ENCODE data around the gene CLCN1.
"Not testable (repeated sequence)": the region's sequence is repeated elsewhere in the genome, so short reads cannot be mapped to it uniquely, and the experiment has no call there.

The CLCN1 gene

DNA sequence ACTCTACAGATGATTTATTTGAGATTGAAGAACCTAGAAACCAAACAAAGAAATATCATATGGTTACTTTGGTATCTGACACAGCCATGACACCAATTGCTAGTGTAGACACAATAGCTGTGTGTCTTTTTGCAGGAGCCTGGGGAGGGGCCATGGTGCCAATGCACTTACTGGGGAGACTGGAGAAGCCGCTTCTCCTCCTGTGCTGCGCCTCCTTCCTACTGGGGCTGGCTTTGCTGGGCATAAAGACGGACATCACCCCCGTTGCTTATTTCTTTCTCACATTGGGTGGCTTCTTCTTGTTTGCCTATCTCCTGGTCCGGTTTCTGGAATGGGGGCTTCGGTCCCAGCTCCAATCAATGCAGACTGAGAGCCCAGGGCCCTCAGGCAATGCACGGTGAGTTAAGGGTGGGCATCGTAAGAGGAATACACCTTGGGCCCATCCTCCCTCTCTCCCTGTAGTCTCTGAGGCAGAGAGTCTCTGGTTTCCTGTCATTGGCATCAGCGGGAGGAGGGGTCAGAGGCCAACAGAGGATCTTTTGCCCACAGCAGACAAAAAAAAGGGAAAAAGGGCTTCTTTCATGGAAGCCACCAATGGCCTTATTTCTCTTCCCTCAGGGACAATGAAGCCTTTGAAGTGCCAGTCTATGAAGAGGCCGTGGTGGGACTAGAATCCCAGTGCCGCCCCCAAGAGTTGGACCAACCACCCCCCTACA, 29.9 kb upstream of the CLCN1 start:
- DNase-seq (ENCODE audit: low read depth): no peak
- TF ChIP-seq, protein P1, sequence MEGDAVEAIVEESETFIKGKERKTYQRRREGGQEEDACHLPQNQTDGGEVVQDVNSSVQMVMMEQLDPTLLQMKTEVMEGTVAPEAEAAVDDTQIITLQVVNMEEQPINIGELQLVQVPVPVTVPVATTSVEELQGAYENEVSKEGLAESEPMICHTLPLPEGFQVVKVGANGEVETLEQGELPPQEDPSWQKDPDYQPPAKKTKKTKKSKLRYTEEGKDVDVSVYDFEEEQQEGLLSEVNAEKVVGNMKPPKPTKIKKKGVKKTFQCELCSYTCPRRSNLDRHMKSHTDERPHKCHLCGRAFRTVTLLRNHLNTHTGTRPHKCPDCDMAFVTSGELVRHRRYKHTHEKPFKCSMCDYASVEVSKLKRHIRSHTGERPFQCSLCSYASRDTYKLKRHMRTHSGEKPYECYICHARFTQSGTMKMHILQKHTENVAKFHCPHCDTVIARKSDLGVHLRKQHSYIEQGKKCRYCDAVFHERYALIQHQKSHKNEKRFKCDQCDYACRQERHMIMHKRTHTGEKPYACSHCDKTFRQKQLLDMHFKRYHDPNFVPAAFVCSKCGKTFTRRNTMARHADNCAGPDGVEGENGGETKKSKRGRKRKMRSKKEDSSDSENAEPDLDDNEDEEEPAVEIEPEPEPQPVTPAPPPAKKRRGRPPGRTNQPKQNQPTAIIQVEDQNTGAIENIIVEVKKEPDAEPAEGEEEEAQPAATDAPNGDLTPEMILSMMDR (IDR thresholded peaks at IDR 0.05; ENCODE audit: control insufficient read depth, extremely low read depth, insufficient read depth): no peak
- no peak overlapping the region for H3K4me3 ChIP-seq (ENCODE audit: low read depth, low read length)

DNA sequence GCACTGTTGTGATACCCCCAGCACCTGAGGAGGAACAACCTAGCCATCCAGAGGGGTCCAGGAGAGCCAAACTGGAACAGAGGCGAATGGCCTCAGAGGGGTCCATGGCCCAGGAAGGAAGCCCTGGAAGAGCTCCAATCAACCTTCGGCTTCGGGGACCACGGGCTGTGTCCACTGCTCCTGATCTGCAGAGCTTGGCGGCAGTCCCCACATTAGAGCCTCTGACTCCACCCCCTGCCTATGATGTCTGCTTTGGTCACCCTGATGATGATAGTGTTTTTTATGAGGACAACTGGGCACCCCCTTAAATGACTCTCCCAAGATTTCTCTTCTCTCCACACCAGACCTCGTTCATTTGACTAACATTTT, 29.4 kb upstream of the CLCN1 start:
- TF ChIP-seq, protein P1 (IDR thresholded peaks at IDR 0.05; ENCODE audit: control insufficient read depth, extremely low read depth, insufficient read depth): no peak
- no peak for DNase-seq (ENCODE audit: low read depth)
- no peak overlapping the region for H3K4me3 ChIP-seq (ENCODE audit: low read depth, low read length)

DNA sequence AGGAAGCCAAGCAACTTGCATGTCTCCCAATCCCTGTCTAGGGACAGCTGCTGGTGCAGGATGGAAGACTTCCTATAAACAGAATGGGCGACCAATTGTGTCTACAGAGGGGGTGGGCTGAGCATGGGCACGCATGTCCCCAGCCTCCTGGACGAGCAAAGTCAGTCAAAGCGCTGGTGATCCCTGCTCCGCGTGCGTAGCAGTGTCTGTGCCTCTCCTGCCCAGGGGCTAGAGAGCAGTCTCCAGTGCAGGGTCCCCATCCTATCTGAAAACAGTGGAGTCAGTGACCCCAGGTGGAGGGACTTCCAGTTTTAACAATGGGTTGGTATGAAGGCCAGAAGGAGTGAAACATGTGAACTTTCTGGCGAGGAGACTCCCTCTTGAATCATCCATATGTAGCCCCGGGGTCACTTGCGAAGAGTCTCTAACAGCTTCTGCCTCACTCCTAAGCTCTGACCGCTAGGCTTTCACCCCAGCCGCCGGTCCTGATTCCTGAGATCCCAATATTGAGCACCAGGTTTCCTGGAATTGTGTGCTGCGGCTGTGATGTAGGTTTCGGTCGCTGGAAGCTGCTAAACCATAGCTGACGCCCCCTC, 28.5 kb upstream of the CLCN1 start:
- DNase-seq (ENCODE audit: low read depth): no peak
- TF ChIP-seq, protein P1 (IDR thresholded peaks at IDR 0.05; ENCODE audit: control insufficient read depth, extremely low read depth, insufficient read depth): no peak
- H3K4me3 ChIP-seq (ENCODE audit: low read depth, low read length): peak overlapping the region; percentile 80

DNA sequence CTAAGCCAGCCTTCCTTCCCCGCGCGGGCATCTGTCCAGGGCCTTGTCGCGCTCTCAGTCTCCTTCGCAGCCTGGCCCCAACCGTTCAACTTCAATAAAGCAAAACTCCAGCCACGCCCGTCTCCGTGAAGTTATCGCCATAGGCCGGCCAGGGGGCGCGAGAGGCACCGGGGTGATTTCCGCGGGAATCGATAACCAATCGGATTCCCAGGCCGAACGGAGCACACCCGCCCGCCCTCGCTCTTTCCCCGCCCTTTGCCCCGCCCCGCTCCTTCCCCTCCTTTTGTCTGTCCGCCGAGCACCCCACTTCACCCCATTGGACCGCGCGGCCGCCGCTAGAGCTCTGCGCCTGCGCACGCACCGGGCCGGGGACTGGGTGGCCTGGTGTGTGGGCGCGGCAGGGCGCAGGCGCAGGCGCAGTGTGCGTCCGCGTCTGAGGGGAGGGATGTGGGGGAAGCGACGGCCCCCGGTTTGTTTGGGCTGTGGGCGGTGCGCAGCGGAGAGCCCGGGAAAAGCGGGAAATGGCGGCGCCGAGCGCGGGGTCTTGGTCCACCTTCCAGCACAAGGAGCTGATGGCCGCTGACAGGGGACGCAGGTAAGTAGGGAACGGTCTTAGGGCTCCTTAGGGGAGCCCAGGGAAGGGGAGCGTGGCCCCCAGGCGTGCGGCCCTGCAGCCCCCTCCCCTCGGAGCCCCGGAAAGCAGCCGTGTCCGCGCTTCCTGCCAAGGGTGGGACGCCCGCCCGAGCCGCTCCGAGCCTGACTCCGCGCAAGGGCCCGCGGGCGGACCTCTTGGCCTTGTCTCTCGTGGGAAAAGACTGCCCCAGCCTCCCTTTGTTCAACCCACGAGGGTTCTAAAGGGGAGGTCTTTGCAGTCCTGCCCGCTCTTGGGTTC, 27.7 kb upstream of the CLCN1 start, which contains the start of gene CASP2:
CASP2 (plus strand) TSS at position 417 of the 892 bp plus-strand sequence; CDS start at position 522, 105 bp downstream.
- TF ChIP-seq, protein P1 (IDR thresholded peaks at IDR 0.05; ENCODE audit: control insufficient read depth, extremely low read depth, insufficient read depth): peak; percentile 34
- peak within 1 kb of the TSS; percentile 80 for H3K4me3 ChIP-seq (ENCODE audit: low read depth, low read length)
- DNase-seq (ENCODE audit: low read depth): peak; percentile 72

DNA sequence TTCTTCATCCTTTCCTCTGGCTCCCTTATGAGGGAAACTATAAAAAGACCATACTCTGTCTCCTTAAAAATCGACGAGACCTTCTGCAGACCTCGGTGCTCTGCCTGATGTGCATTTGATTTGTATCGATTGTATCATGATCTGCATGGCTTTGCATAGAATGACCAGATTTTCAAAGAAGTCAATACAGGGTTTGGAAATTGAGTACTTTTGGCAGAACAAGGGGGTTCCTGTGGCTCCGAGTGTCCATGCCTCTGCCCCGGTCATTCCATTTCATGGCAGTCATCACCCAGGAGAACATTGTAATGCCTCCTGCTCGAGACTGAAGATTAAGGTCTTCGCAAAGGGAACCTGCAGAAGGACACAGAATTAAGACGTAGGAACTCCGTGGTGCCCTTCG, 27.1 kb upstream of the CLCN1 start:
- TF ChIP-seq, protein P1 (IDR thresholded peaks at IDR 0.05; ENCODE audit: control insufficient read depth, extremely low read depth, insufficient read depth): no peak
- H3K4me3 ChIP-seq (ENCODE audit: low read depth, low read length): peak overlapping the region; percentile 80
- DNase-seq (ENCODE audit: low read depth): no peak

- TF ChIP-seq, protein P1 (IDR thresholded peaks at IDR 0.05; ENCODE audit: control insufficient read depth, extremely low read depth, insufficient read depth): no peak
- H3K4me3 ChIP-seq (ENCODE audit: low read depth, low read length): peak overlapping the region; percentile 80
- no peak for DNase-seq (ENCODE audit: low read depth)
These were observed 26.5 kb upstream of the CLCN1 start for GRCh38 chr7:143289421-143289820.

DNA sequence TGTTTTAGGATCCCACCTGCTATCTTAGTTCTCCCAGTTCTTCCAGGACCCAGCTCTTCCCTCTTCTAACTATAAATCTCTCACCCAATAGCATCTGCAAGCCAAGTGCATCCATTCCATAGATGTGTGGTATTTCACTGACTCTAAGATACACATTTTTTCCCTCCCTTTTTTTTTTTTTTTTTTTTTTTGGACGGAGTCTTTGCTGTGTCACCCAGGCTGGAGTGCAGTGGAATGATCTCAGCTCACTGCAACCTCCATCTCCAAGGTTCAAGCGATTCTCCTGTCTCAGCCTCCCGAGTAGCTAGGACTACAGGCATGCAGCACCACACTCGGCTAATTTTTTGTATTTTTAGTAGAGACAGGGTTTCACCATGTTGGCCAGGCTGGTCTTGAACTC, 26.0 kb upstream of the CLCN1 start:
- not testable (repeated sequence) for H3K4me3 ChIP-seq (ENCODE audit: low read depth, low read length); DNase-seq (ENCODE audit: low read depth)

All from LNCaP clone FGC (cell line).